HUDEP-2 (cell line): Measurements from ENCODE around the gene FOXP1.

Experiments
- DNase-seq, 76 experiments: peaks; one replicate each; lab custom pipeline; 2025; ENCODE audit not compliant: unreplicated experiment in 76 of 76; lab: John Stamatoyannopoulos, UW

FOXP1 gene

DNA sequence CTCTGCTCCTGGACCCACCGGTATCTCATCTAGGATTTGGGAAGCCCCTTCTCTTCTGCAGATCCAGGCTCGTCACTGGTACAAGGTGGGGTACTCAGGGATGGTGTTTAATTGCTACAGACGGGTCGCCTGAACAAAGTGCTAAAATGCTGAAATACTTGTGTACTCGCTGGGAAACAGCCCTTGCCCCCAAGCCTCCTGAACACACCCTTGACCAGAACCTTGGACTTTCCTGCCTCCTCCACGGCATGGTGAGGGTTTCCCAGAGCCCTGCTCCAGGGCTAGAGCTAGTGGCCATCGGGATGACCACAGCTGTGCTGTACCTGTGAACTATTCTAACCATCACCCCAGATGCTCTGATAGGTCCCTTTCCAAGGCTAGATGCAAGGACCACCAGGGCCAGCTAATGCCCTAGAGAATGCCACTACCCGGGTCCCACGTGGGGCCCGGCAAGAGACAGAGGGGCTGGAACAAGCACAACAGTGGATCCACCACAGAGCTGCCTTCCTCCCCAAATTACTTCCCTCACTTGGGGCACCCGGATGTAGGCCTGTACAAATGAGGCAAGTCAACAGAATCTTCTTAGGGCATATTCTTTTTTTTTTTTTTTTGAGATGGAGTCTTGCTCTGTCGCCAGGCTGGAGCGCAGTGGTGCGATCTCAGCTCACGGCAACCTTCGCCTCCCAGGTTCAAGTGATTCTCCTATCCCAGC lies 267.3 kb downstream of the FOXP1 start:
- no peak for DNase-seq

DNA sequence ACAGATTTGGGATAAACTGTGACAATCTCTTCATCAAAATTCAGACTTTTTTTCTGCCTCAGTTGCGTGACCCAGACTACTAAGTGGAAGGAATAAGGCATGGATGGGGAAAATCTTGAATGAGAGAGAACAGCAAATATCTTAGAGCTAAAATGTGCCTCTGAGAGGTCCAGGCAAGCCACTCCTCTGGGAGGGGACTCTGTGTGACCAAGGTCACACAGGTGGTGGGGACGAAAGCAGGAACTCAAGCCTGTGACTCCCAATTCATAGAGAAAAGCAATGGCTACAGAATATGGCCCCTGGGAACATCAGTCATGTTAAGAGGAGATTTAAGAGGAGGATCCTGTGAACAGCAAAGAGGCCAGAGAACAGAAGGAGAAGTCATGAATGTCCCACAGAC lies 268.1 kb downstream of the FOXP1 start:
- DNase-seq, result no peak

DNA sequence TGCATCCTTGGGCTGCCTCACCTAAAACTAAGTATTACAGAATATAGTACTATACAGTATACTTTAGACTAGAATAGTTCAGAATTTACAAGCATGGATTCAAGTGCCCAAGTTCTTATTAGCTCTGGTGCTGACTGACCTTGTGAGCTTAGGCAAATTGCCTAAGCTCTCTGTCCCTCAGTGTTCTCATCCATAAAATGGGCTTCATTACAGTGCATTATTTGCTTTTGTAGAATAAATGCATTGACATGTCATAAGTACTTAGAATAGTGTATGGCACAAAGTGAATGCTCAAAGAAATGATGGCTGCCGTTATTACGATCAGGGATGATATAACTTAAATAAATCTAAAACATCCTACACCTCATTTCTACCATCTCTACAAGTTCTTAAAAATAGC lies 269.7 kb downstream of the FOXP1 start:
- DNase-seq, result no peak

DNA sequence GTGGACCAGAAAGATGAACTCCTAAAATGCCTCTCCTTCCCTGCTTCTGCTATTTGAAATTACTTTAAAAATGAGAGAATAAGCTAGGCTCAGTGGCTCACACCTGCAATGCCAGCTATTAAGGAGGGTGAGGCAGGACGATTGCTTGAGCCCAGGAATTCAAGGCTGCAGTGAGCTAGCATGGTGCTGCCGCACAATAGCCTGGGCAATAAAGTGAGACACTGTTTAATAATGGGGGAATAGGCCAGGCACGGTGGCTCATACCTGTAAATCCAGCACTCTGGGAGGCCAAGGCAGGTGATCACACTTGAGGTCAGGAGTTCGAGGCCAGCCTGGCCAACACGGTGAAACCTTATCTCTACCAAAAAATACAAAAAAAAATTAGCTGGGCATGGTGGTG lies 271.1 kb downstream of the FOXP1 start:
- DNase-seq, result no peak

DNA sequence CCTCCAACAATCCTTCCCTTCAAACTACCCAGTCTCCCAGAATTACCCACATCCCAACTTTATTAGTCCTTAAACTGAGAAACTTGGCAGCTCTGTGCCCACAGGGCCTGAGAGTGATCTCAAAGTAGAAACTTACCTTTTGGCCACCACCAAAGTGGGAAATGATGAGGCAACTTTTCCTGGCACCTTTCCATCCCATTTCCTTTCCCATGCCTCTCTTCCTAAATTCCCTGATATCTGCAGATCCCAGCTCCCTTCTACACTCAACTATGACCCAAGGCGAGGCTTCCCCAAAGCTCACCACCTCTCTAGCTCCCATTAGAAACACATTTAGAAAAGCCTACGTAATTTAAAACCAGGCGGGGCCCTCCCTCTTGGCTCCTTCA lies 271.9 kb downstream of the FOXP1 start:
- DNase-seq, result no peak

DNA sequence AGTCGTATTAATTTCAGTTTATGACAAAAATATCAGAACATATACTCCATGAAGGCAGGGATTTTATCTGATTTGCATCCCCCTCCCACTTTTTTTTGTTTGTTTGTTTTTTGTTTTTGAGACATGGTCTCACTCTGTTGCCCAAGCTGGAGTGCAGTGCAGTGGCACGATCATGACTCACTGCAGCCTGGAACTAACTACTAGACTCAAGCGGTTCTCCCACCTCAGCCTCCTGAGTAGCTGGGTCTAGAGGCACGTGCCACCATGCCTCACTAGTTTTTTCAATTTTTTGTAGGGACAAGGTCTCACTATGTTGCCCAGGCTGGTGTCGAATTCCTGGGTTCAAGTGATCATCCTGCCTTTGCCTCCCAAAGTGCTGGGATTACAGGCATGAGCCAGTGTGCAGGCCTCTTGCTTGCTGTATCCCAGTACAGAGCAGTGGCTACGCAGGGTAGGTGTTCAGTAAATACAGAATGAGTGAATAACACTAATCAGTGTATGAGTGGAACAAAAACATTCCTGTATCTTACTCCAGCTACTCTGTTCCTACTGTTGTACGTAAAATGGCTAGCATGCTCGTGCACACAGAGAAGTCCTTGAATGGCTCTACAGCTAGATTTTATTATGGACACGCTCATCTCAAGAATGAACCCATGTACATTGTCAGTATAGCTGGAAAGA lies 272.4 kb downstream of the FOXP1 start:
- no peak for DNase-seq

DNA sequence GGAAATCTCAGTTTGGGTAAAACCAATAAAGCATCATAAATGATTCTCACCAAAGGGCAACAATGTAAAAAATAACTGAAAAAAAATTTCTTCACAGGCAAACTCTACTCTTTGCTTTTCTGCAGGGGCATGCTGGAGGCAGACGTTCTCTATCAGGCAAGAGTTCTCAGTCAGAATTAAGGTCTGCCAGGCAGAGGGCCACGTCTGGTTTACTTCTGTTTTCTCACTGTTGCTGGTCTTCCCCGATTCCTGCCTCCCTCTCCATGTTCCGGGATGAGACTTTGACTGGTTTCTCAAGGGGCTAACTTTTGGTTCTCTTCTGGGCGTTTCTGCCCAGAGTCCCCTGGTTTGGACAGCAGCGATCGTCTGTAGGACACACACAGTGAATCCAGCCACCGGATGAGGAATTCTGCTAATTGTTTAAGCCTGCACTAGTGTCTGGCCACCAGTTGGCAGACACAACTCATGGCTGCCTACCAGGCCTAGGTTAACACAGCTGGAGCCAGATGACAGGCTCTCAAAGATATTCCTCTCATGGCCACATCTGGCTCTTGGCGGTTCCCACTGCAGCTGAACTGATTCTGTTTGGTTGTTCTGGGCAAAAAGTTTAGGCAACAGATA lies 273.1 kb downstream of the FOXP1 start:
- DNase-seq, result no peak

DNA sequence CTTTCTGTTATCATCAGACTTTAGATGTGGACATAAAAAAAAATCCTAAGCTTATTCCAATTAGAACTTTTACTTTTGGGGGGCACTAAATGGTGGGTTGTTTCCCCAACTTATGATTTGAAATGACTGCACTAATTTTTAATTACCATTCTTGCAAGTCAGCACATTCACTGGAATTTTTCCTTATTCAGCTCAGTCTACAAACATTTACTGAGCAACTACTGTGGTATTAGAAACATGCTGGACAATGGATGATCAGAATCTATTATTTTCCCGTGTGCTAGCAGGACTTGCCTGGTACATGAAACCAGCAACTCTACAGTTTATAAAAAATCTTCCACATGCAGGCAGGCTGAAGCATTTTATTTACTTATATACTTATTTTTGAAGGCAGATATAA lies 273.6 kb downstream of the FOXP1 start:
- DNase-seq, result no peak

DNA sequence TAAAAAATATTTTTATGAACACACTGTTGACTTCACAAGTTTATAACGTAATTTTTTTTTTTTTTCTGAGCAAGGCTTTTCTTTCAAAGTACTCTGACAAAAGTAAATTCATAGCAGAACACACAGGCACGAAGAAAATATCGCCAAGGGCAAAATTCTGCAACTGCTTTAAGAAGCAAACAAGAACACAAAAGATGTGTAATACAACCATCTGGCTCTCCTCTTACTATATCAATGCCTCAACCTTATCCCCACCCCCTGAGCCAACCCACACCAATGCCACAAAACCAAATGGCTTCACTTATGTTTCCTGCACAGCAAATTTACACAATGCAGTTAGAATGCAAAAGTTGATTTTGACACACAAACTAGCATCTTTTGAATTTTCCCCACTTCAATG lies 274.2 kb downstream of the FOXP1 start:
- DNase-seq, result no peak

DNA sequence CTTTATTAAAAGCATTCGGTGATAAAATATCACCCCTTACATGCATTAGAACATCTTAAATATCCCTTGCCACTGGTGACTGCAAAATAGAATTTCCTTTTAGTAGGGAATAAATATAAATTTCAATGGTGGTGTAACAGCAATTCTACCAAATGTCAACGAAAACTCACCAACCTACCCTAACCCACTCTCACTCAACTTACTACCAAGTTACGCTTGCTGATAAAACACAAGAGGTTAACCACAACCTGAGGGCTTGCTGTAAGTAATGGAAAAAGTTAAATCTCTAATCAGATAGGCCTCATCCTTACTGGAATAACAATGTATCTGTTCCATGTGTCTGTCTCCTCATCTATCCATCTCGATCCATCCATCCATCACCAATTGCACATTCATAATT lies 274.7 kb downstream of the FOXP1 start:
- no peak for DNase-seq

DNA sequence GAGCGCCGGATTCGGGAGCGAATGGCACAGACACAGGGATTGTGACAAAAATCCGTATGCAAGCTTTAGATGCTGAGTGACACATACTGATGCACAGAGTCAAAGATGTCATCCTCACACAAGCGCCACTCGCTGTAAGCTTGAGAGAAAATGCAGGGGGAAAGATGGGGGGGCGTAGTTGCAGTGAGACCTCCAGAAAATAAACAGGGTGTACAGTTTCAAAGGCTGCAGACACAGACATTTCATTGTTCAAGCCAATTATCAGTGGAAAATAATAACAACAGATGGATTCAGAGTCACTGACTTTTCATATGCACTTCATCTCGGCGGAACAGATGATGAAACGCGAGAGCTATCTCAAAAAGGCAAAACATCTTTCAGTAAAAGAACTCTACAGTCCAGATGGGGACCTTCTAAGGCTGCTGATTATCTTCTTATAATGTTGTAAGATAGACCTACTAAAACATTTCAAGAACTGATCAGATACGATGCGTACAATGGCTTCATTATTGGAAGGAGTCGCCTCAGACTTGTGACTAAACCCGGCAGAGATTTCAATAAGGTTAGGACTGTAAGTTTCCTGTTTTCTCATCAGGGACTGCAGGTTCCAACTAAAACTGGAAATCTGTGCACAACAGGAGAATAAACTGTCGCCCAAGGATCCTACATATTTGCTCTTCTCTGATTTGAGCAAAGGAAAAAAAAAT lies 275.4 kb downstream of the FOXP1 start:
- DNase-seq, result no peak

DNA sequence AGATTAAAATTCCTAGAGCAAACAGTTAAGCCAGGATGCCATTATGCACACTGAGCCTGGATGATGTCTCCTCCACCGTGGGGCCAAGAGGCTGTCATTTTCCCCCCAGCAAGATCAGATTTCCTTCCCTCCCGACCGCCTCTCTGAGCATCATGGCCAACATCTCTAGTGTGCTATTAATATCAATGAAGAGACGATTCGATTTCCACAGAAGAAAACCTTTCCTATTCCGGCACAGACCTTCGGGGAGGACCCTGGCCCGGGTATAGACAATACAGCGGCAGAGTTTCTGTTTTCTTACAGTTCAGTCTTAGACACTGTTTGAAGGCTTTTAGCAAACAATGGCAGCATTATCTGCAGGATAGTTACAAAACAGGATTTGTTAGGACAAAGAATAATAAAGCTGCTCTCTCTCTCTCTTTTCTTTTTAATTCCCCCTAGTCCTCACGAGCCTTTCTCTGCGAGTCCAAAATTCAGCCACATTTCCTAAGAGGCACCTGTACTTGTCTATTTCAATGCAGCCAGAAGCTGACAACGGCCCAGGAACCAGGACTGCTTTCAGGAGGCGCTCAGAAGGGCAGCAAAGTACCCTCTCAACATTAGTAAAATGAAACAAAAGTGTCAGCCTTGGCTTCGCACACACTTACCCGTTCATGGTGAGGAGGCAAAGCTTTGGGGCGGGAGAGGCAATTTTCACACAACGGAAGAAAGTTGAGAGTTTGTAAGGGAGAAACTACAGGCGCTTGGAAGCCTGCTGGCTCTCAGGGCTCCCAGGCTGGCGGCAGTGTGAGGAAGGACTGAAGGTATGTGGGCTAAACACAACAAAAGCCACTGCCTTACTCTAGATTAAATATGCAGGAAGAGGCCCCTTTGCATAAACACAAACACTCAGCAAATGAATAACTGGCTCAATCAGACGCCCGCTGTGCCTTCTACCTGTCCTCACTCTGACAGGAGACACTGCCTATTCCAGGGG lies 278.0 kb downstream of the FOXP1 start:
- DNase-seq, result no peak

DNA sequence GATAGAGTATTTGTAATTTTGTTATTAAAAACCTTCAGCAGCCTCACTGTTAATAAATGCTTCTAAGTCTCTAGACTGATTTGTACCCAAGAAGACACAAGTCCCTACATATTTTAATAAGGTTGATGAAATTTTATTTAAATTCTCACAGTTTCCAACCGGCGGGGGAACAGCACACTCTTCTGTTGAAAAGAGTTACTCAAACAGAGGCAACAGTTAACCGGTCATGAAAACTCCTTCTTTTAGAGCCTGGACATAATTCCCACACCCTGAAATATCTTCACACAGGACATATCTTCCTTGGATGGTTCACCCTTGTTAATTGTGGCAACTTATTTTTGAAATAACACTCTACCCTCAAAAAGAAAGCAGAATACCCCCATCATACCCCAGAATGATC lies 278.8 kb downstream of the FOXP1 start:
- no peak for DNase-seq

DNA sequence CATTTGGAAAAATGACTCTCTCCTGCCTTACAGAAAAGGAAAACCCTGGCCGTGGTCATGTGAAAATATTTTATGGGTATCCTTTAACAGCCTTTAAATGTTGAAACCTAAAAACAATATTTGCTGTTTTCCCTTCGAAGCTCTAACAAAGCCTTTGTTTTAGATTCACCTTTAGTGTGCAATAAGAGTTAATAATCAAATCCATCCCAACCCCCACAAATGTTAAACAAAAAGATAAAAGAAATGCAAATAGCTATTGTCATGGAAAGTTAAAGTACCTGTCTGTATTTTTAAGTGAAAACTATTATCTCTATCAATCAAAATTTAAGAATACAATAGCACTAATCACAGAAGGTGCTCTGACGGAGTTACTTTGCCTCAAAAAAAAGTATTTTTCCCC lies 279.3 kb downstream of the FOXP1 start:
- DNase-seq, result no peak

DNA sequence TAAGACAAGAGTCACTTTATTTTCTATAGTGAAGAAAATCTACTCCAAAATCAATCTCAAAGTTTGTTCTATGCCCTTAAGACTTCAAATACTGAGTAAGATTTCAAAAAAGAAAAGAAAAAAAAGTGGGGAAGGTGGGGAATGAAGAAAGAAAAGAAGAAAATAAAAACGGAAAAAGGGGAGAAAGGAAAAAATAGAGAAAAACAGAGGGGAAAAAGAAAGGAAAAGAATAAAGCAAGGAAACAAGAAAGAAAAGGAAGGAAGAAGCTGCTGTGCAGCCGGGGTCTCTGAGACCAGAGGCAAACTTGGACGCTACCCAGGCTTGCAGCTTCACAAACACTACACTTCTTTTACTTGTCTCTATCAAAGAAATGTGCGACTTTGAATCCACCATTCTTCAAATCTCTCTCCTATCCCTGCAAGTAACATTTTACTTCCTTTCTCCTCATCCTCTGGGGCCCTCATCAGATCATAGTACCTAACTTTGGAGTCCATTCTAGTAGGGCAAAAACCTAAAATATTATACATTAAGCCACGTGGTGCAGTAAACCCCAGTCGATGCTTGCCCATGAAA lies 279.8 kb downstream of the FOXP1 start:
- DNase-seq, result no peak

DNA sequence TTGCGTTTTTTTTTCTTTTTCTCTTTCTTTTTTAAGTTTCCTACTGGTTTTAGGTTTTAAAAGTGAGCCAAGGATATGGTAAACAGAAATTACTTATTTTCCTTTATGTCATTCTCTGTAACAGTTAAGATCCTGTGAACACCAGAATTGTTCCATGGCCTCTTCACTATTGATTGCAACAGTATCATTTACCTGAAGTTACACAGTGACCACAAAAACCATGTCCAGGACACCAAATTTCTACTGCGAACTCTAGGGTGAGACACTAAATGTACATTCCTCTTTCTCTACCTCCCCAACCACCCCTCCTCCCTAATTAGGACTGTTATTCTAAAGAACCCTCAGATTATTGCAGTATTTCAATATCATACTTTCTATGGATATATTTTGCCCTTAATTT lies 280.9 kb downstream of the FOXP1 start:
- DNase-seq, result no peak

DNA sequence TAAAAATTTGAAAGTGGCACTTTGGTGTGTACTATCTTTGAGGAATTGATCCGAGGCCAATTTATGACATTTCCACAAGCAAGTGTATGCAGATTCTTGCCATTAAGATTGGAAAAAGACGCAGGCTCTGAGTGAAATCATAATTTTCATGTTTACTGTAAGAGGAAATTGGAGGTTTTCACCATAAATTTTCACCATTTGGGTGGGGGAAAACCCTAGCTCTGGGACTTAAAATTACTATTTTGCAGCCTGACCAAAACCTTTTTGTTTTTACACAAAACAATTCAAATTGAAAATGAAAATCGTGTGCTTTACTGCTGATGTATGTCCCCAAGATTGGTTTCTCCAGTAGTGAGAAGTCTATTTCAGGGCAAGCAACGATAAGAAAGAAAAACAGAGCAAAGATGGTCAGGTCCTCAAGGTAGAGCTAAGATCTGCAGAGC lies 282.6 kb downstream of the FOXP1 start:
- DNase-seq, result no peak

DNA sequence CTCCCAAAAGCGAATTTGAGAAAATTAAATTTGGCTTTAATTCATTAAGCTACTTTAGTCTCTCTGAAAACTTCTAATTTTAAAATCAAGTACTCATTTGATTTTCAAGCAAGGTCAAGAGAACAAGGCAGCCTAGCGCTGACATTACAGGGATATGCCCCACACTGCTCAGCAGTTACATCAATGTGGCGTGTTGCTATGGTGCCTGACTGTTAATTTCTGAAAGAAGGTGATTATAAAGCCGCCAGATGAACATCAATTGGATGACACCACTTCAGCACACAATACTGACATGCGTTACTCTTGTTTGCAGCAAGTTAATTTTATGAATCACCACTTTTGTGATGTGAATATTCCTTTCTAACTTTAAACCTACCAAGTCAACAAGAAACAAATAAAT lies 284.4 kb downstream of the FOXP1 start:
- DNase-seq, result no peak

DNA sequence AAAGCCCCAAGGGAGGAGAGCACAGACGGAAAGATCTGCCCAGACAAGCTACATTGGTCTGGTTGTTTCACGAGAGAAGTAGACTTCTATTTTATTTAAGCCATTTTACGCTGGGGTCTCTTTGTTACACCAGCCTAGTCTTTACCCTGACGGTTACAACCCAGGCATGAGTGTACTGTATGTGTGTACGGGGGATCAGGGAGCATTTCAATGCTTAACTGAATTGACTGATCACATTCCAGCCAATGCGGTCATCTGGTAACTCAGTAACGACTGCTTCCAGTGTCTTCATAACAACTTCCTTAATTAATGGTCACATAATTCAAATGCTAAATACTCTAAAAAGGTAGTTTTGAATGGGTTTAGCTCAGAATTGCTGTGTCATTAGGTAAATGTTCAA lies 288.6 kb downstream of the FOXP1 start:
- DNase-seq, result no peak

DNA sequence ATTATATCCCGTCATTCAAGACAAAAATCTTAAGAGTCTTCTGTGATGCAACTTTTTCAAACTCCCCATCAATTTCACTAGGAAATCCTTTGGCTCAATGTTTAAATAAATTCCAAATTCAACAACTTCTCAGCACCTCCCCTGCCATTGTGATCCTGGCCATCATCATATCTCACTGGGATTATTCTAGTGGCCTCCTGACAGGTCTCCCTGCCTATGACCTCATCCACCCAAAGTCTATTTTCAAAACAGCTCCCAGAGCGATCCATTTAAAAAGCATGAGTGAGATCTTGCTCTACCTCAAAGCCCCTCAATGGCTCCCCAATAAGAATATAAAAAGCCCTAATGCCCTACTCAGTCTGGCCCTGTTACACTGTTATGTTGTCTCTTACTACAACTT lies 293.2 kb downstream of the FOXP1 start:
- no peak for DNase-seq
